NT2/D1 (cell line): ENCODE measurements around the gene ADGRG2.

Source experiments
- SUZ12 ChIP-seq: IDR thresholded peaks from 2 replicates; pipeline ENCODE4 v1.6.1; 2011; ENCODE audit not compliant: insufficient read length, insufficient read depth; ENCODE audit errors: extremely low read depth
- YY1 ChIP-seq: IDR thresholded peaks from 2 replicates; pipeline ENCODE4 v1.6.1; 2011; ENCODE audit not compliant: insufficient read length, insufficient read depth
- ZNF274 ChIP-seq: IDR thresholded peaks from 2 replicates; pipeline ENCODE4 v1.6.1; 2011; ENCODE audit warnings: mild to moderate bottlenecking, low read depth, low read length

GRCh38 chrX:19089555-19090040 is 32.7 kb downstream of the ADGRG2 start:
- TF ChIP-seq YY1: no peak
- TF ChIP-seq ZNF274: no peak
- no peak for TF ChIP-seq SUZ12
